ENCODE results near the gene CYB5R2.

GRCh38 chr11:7696424-7696823 is 23.1 kb upstream of the CYB5R2 start:
- TF ChIP-seq CTCF (IDR thresholded peaks at IDR 0.05) (no peak), POLR2A (IDR thresholded peaks at IDR 0.05) (no peak)
